B cell (primary cell): ENCODE results near the gene IL36G.

Source experiments
- CTCF ChIP-seq: fragments of 200-600 bp; IDR thresholded peaks from one replicate; pipeline ENCODE4 v1.8.0; 2022; ENCODE audit warnings: antibody characterized with exemption, mild to moderate bottlenecking
- EZH2 ChIP-seq: IDR thresholded peaks from 2 replicates; pipeline ENCODE4 v1.6.1; 2012; ENCODE audit warnings: borderline replicate concordance, low read depth, mild to moderate bottlenecking, moderate library complexity, low read length; ENCODE audit not compliant: insufficient read depth, poor library complexity, severe bottlenecking

GRCh38 chr2:113032737-113033136, 54.9 kb downstream of the IL36G start:
- TF ChIP-seq CTCF (no peak), EZH2 (no peak)
